Mammary epithelial cell (primary cell): ENCODE data around the gene VAV3.

Experiments
- EZH2 ChIP-seq: IDR thresholded peaks from 2 replicates; pipeline ENCODE4 v1.6.1; 2012; ENCODE audit warnings: low read length, inconsistent platforms, borderline replicate concordance
- TF ChIP-seq, protein P1 (sequence below), 2 donors: IDR thresholded peaks in 1 of 2; conservative IDR thresholded peaks in 1 of 2; 2 replicates each; pipeline ENCODE4 v1.5.1; 2011 to 2012; ENCODE audit warnings: inconsistent platforms in 2 of 2, low read length in 2 of 2, mild to moderate bottlenecking in 2 of 2, control low read depth in 1 of 2, low read depth in 1 of 2; ENCODE audit not compliant: insufficient read depth in 1 of 2; ENCODE audit errors: extremely low read depth in 1 of 2

DNA sequence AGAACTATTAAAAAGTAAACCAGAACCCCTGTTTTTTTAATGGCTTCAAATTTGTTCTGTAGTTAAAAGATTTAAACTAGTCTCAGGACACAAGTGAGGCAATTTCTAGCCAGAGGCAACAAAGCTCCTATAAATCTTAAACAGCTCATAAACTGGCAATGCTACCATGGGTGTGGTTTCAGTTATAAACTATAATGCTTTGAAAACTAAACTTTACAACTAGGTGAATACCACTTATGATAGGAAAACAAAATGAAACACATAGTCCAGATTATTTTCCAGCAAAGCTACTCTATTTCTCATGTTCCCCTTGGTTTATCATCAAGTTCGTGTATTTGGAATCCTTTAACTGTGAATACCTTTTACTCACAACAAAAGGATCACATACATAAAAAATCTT lies 282.5 kb downstream of the VAV3 start:
- TF ChIP-seq, protein P1, sequence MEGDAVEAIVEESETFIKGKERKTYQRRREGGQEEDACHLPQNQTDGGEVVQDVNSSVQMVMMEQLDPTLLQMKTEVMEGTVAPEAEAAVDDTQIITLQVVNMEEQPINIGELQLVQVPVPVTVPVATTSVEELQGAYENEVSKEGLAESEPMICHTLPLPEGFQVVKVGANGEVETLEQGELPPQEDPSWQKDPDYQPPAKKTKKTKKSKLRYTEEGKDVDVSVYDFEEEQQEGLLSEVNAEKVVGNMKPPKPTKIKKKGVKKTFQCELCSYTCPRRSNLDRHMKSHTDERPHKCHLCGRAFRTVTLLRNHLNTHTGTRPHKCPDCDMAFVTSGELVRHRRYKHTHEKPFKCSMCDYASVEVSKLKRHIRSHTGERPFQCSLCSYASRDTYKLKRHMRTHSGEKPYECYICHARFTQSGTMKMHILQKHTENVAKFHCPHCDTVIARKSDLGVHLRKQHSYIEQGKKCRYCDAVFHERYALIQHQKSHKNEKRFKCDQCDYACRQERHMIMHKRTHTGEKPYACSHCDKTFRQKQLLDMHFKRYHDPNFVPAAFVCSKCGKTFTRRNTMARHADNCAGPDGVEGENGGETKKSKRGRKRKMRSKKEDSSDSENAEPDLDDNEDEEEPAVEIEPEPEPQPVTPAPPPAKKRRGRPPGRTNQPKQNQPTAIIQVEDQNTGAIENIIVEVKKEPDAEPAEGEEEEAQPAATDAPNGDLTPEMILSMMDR (conservative IDR thresholded peaks at IDR 0.05 in 1 of 2, IDR thresholded peaks at IDR 0.05 in 1 of 2; ENCODE audit: extremely low read depth in 1 of 2, insufficient read depth in 1 of 2, low read depth in 1 of 2, low read length in 2 of 2), result no peak
- TF ChIP-seq EZH2, result no peak
